Stimulated activated CD8-positive, alpha-beta memory T cell treated with anti-CD3 and anti-CD28 coated beads, Interleukin-15, amount 100 ng/mL, for 48 hours (primary cell): Measurements from ENCODE around the gene DHX40.
A peak's percentile ranks its signal among the peaks of the same experiment; 100 is the strongest.
"Not testable (repeated sequence)": the region's sequence is repeated elsewhere in the genome, so short reads cannot be mapped to it uniquely, and the experiment has no call there.

ENCODE experiments used
- DNase-seq, 2 donors: peaks; one replicate each; pipeline ENCODE4 v3.0.0-alpha.2; 2020; ENCODE audit warnings: low read depth in 2 of 2

The DHX40 gene, protein sequence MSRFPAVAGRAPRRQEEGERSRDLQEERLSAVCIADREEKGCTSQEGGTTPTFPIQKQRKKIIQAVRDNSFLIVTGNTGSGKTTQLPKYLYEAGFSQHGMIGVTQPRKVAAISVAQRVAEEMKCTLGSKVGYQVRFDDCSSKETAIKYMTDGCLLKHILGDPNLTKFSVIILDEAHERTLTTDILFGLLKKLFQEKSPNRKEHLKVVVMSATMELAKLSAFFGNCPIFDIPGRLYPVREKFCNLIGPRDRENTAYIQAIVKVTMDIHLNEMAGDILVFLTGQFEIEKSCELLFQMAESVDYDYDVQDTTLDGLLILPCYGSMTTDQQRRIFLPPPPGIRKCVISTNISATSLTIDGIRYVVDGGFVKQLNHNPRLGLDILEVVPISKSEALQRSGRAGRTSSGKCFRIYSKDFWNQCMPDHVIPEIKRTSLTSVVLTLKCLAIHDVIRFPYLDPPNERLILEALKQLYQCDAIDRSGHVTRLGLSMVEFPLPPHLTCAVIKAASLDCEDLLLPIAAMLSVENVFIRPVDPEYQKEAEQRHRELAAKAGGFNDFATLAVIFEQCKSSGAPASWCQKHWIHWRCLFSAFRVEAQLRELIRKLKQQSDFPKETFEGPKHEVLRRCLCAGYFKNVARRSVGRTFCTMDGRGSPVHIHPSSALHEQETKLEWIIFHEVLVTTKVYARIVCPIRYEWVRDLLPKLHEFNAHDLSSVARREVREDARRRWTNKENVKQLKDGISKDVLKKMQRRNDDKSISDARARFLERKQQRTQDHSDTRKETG

DNA sequence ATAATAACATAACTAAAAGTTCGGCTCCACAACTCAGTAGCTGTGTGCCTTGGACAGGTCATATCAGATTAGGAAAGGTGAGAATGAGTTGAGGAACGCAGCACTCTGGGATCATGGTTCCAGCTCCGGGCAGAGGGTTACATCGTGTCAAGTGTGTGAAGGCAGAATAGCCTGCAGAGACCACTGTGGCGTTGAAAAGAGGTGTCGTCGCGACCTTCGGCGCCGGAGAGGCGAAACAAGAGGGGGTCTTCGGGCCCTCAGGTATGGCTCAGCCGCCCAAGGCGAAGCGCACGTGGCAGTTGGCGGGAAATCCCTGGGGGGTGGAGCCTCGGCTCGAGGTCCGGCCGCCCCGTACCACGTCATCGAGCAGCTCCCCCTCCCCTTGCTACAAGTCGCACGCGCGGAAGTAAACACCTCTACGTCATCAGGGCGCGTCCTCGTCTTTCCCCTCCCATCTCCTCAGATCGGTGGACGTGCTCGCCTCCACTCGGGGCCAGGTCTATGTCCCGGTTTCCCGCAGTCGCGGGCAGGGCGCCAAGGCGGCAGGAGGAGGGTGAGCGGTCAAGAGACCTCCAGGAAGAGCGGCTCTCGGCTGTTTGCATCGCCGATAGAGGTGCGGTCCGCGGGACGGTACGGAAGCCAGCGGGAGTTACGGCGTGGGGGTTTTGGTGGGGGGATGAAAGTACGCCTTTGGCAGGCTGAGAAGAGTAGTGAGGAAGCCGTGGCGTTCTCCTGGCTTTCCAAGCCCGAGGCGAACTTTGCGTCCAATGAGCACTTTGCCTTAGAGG lies at the start of gene DHX40:
Gene DHX40 (plus strand): TSS at position 440 of the 788 bp plus-strand sequence. CDS start 62 bp downstream, at position 502.
- DNase-seq, result peak; percentile 88 to 90

DNA sequence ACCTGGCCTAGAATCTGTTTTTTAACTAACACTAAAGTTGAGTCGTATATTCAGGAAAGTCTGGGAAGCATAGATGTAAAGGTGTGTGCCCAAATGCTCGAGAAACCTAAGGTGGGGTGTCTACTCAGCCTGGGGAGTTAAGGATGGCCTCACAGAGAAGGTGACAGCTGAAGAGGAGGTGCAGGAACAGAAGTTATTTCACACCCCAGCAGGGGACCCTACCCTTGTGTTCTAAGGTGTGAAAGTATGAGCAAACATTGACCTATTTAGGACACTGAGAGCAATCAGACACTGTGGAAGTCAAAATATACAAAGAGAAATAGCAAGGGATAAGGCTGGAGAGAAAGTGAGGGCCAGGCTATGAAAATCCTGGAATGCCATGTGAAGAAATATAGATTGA lies 49.0 kb upstream of the DHX40 start:
- DNase-seq, result no peak

DNA sequence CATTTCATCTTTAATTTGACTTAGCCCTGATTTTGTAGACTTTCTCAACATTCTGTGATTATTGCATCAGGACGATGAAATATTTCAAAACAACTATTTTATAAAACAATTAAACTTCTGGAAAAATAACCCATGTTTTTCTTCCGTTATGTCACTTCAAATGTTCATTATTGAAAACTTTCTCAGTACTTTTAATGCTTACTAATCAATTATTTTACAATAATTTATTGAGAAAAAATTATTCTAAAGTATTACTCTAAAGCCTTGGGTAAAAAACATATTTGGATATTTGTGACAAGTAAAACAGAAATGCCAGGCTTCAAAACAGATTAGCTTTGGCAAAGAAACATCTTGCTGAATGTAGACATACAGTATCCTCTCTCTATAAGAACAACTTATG lies 46.3 kb upstream of the DHX40 start:
- no peak for DNase-seq

DNA sequence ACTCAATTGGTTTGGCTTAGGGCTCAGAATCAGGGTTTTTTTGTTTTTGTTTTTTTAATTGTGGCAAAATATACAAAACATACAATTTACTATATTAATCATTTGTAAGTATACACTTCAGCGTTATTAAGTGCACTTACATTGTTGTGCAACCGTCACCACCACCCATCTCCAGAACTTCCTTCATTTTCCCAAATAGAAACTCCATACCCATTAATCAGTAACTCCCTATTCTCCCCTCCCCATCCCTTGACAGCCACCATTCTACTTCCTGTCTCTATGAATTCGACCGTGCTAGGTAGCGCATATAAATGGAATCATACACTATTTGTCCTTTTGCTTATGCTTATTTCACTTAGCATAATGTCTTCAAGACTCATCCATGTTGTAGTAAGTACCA lies 45.2 kb upstream of the DHX40 start:
- DNase-seq, result no peak

DNA sequence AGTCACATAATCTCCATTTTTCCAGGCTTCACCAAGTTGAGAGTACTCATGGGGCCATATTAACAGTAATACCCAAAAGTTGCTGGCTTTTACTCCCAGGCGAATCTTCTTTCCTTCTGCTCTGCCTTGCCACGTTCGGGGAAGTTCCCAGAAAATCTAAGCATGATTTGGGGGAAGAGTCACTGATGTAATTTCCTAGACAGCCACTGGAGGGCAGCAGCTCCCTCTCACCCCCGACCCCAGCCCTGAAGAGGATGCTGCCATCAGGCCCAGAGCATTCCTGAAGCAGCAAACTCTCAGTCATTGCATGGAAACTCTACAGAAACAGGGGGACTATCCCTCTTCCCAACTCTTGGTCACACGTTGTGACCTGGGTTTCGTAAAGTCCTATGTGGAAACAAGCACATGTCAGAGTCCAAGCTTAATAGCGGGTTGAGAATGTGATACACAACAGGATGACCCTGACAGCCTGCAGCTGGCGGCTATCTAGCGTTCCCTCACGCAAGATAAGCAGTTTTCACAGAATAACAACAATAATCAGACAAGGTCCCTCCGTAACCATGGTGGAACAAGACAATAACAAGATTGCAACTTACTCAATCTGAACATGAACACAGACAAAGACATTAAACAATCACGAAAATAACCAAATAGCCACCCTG lies 43.8 kb upstream of the DHX40 start:
- peak; percentile 12 to 29 for DNase-seq

DNA sequence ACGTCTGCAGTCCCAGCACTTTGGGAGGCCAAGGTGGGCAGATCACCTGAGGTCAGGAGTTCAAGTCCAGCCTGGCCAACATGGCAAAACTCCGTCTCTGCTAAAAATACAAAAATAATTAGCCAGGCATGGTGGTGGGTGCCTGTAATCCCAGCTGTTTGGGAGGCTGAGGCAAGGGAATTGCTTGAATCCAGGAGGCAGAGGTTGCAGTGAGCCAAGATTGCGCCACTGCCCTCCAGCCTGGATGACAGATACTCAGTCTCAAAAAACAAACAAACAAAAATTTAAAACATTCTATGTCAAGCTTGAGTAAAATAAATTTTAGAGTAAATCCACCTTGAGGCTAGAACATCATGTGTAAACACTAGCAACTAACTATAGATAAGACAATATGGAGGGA lies 40.5 kb upstream of the DHX40 start:
- DNase-seq, result not testable (repeated sequence)

DNA sequence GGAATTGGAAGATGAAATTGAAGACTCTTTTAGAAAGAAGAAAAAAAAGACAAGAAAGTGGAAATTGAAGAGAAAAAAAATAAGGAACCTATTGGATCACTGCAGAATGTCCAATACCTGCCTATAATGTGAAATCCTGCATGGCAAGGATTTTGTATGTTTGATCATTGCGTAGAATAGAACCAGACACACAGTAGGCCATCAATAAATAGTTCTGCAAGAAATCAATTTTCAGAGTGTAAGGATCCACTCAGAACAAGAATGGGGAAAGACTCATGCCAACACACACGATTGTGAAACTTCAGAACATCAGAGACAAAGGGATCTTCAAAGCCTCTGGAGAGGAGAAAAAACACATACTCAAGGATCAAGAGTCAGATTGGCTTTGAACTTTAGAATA lies 39.7 kb upstream of the DHX40 start:
- DNase-seq, result no peak

DNA sequence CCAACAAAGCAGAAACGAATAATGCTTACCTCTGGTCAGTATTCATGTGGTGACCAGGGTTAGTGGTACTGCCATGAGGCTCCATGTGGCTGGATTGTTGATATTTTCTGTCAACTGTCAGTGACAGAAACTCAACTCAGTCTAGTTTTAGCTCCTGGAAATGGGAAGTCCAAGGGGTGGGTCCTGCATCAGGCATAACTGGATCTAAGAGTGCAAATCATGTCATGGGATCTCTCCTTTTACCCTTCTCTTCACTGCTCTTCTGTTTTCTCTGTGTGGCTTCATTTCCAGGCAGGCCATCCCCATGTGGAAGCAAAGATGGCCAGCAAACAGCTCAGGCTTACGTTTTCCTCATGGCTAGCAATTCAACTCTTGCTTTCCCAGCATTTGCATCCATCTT lies 39.0 kb upstream of the DHX40 start:
- DNase-seq, result no peak

DNA sequence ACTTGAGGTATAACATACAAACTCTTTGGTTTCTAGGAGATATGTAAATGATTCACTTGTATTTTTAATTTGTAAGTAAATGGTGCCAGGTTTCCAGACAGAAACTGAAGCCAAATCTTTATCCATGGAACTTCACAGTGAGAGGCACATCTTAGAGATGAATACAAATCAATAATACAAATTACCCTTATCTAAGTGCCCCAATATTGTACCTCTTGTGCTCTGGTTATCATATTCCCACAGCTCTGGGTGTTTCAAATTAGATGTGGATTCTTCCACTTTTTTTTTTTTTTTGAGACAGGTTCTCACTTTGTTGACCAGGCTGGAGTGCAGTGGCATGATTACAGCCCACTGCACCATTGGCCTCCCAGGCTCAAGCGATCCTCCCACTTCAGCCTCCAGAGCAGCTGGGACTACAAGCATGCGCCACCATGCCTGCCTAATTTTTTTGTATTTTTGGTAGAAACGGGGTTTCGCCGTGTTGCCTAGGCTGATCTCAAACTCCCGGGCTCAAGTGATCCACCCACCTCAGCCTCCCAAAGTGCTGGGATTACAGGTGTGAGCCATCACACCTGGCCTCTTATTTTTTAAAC lies 38.0 kb upstream of the DHX40 start:
- no peak for DNase-seq

DNA sequence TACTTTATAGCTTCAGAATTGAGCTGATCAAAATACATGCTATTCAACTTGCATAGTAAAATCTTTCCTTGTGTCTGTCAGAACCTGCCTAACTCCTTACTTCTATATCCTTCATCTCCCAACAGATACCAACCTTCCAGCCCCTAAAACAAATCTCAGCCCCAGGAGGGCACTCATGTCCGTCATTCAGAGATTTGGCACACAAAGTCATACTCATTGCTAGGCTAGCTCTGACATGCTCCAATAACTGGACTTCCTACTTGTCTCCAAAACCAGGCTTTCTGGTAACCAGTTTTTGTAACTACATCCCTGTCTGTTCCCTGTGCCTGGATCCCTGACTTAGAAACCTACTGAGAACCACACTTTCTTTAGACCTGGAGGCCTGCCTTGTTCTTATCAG lies 37.5 kb upstream of the DHX40 start:
- no peak for DNase-seq

DNA sequence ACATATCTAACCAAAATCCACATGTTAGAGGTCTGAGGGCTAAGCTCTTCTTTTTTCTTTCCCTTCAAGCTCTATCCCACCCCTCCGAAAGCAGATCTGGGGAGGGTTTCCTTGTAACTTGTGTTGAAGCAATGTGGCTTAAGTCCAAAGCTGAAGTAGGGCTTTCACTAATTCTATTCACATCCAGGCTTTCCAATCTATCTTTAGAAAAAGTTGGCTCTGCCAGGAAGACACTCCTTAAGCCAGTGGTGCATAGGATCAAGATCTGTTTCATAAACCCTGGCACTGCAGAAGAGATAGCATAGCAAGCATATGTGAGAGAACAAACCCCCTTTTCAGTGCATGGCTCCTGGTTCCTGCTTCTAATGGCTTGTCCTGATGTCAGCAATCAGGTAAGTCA lies 34.9 kb upstream of the DHX40 start:
- no peak for DNase-seq

DNA sequence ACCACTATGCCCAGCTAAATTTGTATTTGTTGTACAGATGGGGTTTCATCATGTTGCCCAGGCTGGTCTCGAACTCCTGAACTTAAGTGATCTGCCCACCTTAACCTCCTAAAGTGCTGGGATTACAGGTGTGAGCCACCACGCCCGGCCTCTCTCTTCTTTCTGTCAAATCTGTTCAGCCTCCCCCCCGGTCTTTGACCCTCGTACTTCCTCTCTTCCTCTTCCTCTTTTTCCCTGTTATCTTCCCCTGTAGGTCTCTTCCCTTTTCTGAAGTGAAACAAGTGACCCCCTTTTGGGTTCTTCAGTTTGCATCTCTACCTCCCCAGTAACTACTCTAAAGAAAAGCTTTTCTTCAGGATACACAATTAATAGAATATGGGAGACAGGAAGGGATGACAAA lies 31.7 kb upstream of the DHX40 start:
- DNase-seq, result no peak

DNA sequence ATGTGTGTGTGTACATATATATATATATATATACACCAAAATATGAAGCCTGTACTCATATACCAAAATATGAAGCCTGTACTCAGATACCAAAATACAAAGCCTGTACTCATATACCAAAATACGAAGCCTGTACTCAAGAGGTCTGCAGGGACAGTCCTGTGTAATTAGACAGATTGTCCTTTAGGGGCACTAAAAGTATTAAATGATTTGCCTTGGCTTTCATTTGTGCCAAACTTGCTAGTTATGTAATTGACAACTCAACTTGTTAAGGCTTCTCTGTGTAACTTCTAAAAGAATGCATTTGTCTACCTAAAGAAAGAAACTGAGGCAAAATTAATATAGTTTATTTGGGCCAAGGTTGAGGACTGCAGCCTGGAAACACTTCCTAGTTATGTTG lies 30.8 kb upstream of the DHX40 start:
- DNase-seq, result no peak

DNA sequence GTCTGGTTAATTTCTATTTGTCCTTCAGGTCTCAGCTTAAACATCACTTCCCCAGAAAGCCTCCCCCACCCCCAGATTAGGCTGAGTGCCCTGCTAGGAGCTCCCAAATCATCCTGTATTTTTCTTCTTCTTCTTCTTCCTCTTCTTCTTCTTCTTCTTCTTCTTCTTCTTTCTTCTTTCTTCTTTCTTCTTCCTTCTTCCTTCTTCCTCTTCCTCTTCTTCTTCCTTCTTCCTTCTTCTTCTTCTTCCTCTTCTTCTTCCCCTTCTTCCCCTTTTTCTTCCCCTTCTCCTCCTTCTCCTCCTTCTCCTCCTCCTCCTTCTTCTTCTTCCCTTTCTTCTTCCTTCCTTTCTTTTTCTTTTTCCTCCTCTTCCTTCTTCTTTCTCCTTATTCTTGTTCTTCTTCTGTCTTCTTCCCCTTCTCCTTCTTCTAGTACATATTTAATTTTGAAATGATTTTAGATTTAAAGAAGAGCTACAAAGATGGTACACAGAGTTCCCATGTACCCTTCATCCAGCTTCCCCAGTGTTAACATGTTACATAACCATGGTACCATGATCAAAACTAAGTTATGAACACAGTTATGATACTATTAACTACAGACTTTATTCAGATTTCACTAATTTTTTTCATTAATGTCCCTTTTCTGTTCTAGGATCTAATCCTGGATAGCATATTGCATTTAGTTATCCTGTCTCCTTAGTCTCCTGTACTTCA lies 27.1 kb upstream of the DHX40 start:
- DNase-seq, result no peak

DNA sequence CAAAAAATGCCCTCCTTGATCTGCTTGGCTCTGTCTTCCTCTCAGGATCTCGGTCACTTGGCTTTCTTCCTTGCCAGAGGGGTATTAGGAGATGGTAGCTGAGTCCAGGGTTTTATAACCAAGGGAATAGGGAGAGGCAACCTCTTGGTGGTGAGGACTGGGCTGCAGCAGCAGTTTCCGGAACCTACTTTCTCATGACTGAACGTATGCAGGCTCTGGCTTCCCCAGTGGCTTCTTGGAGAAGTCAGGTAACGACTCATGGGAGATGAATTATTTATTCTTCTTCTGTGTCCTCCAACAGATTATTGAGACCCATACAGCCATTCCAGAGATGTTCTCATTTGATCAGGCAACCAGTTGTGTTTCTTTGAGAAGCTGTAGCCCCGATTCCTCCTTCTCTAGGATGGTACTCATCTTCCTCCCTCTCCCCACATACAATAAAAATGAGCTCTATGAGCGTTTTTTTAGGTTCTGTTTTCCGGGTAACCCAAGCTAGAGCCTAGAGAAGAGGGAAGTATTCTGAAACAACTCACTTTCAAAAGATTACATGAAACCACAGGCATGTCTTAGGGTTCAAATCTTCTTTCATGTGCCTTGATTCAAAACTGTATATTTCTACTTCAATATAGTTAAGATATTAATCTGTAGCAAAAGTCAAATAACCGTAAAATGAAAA lies 22.3 kb upstream of the DHX40 start:
- no peak for DNase-seq

DNA sequence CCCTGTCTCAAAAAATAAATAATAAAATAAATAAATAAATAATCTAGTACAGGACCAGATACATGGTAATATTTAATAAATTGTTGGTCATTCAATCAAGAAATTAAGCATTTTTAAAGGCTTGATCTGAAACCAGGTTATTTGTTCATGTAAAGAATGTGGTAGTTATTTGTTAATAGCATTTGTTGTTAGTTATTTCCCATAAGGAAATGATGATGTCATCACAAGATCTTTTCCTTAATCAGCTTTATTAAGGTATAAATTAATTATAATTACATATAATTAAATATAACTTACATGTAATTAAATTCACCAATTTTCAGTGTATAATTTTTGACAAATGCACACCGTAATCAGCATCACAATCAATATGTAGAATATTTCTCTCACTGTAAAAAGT lies 19.5 kb upstream of the DHX40 start:
- no peak for DNase-seq

DNA sequence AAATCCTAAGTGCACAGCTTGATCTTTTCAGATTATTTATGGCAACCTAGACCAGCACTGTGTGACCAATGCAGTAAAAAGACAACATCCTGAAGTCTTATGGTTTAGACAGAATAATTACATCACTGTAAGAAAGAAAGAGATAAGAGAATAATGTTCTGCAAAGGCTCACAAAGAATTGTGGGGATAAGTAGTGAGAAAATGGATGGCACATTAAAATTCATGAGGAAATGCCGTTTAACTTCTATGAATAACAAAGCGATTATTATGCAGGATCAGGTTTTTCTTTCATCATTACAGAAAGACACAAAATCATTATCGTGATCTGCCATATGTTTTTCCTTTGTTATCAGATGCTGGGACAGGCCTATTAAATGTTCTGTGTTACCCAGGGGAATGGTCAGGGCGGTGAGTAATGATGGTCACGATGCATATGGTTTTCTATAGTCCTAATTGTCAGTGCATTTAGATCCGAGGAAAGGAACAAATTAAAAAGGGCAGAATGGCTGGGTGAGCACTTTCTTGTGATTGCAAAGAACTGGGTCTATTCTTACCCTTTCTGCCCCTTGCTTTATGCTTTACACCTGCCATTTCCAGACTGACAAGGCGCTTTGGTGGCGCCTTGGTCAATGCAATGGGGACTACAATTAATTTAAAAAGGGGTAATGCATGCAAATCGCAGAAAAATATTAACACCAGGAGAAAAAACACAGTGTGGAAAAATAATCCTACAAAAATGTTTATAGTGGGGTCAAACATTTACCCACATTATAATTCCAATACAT lies 18.1 kb upstream of the DHX40 start:
- DNase-seq, result no peak

DNA sequence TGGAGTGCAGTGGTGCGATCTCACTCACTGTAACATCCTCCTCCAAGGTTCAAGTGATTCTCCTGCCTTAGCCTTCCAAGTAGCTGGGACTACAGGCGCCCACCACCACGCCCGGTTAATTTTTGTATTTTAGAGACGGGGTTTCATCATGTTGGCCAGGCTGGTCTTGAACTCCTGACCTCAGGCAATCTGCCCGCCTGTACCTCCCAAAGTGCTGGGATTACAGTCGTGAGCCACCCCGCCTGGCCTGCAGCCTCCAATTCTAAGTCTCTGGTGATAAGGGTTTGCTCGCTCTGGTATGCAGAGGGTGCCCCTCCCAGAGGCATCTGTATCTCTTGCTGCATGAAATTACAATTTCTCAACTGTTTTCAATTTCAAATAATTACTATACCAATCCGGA lies 16.4 kb upstream of the DHX40 start:
- DNase-seq, result not testable (repeated sequence)

DNA sequence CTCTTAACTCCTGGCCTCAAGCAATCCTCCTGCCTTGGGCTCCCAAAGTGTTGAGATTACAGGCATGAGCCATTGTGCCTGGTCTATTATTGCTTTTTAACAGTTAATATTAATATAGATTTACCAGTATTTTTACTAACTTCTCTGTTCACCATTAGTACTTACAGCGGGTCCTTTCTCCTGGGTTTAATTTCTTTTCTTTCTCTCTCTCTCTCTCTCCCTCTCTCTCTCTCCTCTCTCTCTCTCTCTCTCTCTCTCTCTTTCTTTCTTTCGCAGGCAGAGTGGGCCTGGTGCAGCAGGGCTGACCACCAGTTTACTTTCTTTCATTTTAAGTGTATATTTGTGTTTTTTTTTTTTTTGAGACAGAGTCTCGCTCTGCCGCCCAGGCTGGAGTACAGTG lies 14.7 kb upstream of the DHX40 start:
- no peak for DNase-seq
